Thoracic aorta (tissue), 2 donors: ENCODE results near the gene MLC1. TPM values are rescaled to one million over a fixed set of nuclear protein-coding genes. Genes with fewer than 3 reads are reported as not detected.

Experiments used
- ATAC-seq: fragments of 150-250 bp; one replicate; pipeline ENCODE4 v1.8.0; 2017; ENCODE audit warnings: low read depth; ENCODE audit not compliant: insufficient number of reproducible peaks, low FRiP score
- DNase-seq: peaks from one replicate; pipeline ENCODE4 v3.0.0-alpha.2; 2020; ENCODE audit warnings: low spot score
- H3K27ac ChIP-seq, 2 donors: fragments of 200-600 bp; sonication (generic); 1 replicate in 1 of 2; 2 replicates in 1 of 2; pipeline ENCODE4 v1.5.1; 2016; ENCODE audit warnings: mild to moderate bottlenecking in 2 of 2, moderate library complexity in 2 of 2
- H3K27me3 ChIP-seq: fragments of 200-600 bp; sonication (generic); replicated peaks from 2 replicates; pipeline ENCODE4 v1.6.0; 2016; ENCODE audit warnings: mild to moderate bottlenecking; ENCODE audit not compliant: insufficient read depth
- H3K36me3 ChIP-seq: fragments of 200-600 bp; sonication (generic); one replicate; pipeline ENCODE4 v1.5.1; 2016
- H3K4me1 ChIP-seq, 2 donors: fragments of 200-600 bp; sonication (generic); 1 replicate in 1 of 2; 2 replicates in 1 of 2; pipeline versions ENCODE4 v1.5.1 to v1.6.0; 2016; ENCODE audit warnings: low read depth in 2 of 2, mild to moderate bottlenecking in 1 of 2; ENCODE audit not compliant: control insufficient read depth in 1 of 2
- H3K4me3 ChIP-seq: fragments of 200-600 bp; sonication (generic); 2 replicates; pipeline ENCODE4 v1.5.1; 2016; ENCODE audit warnings: mild to moderate bottlenecking
- H3K9me3 ChIP-seq: fragments of 200-600 bp; sonication (generic); 2 replicates; pipeline ENCODE4 v1.5.1; 2016
- total RNA-seq, 2 donors: library from RNA; depleted of rRNA; stranded (reverse); fragments of >200 nt; gene quantifications; one replicate each; pipeline versions ENCODE4 v1.1.0 to v1.2.3, GENCODE V29; 2016
- TF ChIP-seq, protein P1 (sequence below): fragments of 200-600 bp; sonication (generic); IDR thresholded peaks from one replicate; pipeline ENCODE4 v1.5.1; 2019; ENCODE audit warnings: antibody characterized with exemption

MLC1 gene
- total RNA-seq, 2 donors from 2014 or later = 1.6 to 4.3 TPM

DNA sequence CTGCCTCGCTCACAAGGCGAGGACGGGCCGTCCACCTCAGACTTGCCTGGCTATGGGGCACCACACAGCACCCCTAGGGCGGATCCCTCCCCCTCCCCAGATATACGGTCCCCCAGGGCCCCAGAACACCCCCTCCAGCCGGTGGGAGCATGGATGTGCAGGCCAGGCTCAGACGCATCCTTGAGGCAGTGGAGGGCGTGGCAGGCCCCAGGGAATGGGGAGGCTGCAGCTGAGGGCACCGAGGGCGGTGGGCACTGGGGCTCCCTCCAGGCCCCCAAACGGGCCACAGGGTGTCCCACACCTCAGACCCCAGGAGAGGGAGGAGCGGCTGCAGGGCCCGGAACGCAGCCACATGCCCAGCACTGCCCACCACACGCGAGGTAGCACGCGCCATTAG lies 39.2 kb downstream of the MLC1 start:
- Histone ChIP-seq H3K4me1 (no peaks in the 10 kb centered on the region), H3K9me3 (no peaks in the 10 kb centered on the region), H3K27ac (no peak overlapping the region), H3K27me3 (no peaks in the 10 kb centered on the region), H3K36me3 (no peaks in the 10 kb centered on the region), H3K4me3 (no peak overlapping the region)
- TF ChIP-seq, protein P1, sequence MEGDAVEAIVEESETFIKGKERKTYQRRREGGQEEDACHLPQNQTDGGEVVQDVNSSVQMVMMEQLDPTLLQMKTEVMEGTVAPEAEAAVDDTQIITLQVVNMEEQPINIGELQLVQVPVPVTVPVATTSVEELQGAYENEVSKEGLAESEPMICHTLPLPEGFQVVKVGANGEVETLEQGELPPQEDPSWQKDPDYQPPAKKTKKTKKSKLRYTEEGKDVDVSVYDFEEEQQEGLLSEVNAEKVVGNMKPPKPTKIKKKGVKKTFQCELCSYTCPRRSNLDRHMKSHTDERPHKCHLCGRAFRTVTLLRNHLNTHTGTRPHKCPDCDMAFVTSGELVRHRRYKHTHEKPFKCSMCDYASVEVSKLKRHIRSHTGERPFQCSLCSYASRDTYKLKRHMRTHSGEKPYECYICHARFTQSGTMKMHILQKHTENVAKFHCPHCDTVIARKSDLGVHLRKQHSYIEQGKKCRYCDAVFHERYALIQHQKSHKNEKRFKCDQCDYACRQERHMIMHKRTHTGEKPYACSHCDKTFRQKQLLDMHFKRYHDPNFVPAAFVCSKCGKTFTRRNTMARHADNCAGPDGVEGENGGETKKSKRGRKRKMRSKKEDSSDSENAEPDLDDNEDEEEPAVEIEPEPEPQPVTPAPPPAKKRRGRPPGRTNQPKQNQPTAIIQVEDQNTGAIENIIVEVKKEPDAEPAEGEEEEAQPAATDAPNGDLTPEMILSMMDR = no peak
- ATAC-seq (no peak), DNase-seq (no peak)

DNA sequence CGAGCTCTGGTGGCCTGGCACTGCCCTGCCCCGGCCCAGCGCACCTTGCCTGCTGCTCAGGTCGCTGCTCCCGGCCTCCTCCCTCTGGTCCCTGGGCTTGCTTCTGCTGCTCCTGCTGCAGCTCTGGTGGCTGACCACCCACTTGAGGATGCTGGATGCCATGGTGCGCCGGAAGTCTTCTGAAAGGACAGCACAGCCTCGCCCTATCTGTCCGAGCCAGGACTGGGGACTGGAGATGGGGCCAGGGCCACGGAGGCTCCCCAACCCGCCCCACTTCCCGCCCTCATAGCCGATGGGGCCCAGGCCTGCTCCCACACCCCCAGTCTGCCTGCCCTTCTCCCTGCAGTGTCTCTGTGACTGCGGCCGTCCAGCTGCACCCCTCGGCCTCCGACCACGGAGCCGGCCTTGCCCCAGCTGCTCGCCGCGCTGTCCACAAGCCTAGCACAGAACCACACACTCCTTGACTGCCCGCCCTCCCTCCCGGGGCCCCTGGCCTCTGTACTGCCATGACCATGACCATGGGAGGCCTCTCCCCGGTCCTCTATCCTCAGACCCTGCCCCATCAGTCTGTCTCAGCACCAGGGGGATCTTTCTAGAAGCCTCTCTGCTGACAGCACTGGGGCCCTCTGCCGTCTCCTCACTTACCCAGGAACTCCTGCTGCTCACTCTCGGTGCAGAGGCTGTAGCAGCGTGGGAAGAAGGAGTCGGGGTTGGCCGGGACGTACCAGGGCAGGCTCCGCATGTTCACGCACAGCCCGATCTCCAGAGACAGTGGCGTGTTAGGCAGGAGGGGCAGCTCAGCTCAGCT lies 39.8 kb downstream of the MLC1 start:
- H3K36me3 ChIP-seq = no peaks in the 10 kb centered on the region
- H3K27me3 ChIP-seq = no peaks in the 10 kb centered on the region
- no peak overlapping the region for H3K27ac ChIP-seq
- no peaks in the 10 kb centered on the region for H3K9me3 ChIP-seq
- ATAC-seq (no peak), DNase-seq (no peak)
- no peaks in the 10 kb centered on the region for H3K4me1 ChIP-seq
- TF ChIP-seq, protein P1 = no peak
- no peak overlapping the region for H3K4me3 ChIP-seq

DNA sequence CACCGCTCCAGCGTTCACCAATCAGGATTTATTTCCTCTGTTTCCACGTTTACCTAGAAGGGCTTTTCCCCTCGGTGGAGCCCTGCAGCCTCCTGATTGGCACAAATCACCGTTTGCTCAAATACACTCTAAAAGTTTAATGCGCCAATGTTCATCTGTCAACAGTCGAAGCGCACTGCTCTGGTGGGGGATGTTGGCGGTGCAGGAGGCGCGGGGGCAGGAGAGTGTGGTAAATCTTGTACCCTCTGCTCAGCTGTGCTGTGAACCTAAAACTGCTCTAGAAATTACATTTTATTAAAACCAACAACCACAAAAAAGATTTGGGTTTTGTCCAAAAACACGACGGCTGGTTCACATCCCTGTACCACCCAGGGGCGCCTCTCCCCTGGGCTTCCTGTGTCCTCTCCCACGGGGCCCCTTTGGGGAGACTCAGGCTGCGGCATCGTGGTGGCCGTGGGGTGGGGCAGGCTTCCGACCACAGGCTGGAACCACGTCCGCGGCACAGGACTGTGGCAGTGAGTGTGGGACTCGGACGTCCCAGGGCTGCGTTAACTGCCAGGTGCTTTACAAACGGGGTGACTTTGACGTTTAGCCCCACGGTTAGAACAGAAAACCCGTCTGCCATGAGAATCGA lies 40.6 kb downstream of the MLC1 start:
- ATAC-seq = no peak
- H3K36me3 ChIP-seq = no peaks in the 10 kb centered on the region
- TF ChIP-seq, protein P1 = no peak
- H3K9me3 ChIP-seq = no peaks in the 10 kb centered on the region
- no peaks in the 10 kb centered on the region for H3K4me1 ChIP-seq
- no peak overlapping the region for H3K4me3 ChIP-seq
- no peaks in the 10 kb centered on the region for H3K27me3 ChIP-seq
- no peak overlapping the region for H3K27ac ChIP-seq
- DNase-seq = no peak

DNA sequence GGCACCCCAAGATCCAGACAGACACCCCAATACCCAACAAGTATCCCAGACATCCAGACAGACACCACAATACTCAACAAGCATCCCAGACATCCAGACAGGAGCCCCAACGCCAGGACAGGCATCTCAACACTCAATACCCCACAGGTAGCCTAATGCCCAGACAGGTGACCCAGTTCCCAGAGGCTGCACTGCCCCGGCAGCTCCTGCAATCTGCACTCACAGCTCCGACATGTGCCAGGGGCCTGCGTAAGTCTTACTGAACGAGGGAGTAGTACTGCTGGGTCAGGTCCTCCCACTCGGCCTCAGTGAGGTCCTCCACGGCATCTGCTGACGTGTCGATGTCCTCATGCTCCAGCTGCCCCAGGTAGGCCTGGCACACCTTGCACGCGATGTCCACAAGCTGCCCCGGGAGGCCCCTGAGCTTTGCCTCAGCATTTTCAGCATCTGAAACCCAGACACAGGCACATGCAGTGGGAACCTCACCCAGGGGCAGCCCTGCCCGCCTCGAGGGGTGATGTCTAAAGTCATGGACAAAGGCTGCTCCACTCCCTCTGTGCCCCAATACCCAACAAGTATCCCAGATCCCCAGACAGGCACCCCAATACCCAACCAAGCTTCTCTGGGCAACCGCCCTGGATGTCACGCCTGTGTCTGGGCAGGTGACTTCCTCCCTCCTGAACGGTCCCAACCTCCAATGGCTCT lies 43.7 kb downstream of the MLC1 start:
- no peaks in the 10 kb centered on the region for H3K36me3 ChIP-seq
- TF ChIP-seq, protein P1 = no peak
- H3K27me3 ChIP-seq = no peaks in the 10 kb centered on the region
- no peak for ATAC-seq
- H3K27ac ChIP-seq = no peak overlapping the region
- no peaks in the 10 kb centered on the region for H3K9me3 ChIP-seq
- H3K4me1 ChIP-seq = no peaks in the 10 kb centered on the region
- DNase-seq = no peak
- no peak overlapping the region for H3K4me3 ChIP-seq

DNA sequence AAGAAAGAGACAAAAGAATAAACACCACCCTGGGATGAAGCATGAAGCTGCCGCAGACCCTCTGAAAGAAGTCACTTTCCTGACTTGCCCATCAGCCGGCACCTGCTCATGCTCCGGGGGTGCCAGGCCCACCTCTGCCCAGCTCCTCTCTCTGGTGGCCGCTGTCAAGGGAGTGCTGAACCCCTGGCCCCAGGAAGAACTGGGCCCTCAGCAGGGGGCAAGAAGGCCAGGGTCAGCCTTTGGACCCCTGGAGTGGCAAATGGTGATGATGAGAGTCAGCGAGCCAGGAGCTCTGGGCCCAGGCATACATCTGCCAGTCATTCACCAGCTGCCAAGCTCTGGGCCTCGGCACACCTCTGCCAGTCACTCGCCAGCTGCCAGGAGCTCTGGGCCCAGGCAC lies 44.5 kb downstream of the MLC1 start:
- Histone ChIP-seq H3K4me3 (no peak overlapping the region), H3K27me3 (no peaks in the 10 kb centered on the region), H3K27ac (no peak overlapping the region), H3K36me3 (no peaks in the 10 kb centered on the region), H3K9me3 (no peaks in the 10 kb centered on the region), H3K4me1 (no peaks in the 10 kb centered on the region)
- no peak for DNase-seq
- no peak for ATAC-seq
- TF ChIP-seq, protein P1 = no peak
